Aorta (tissue), 5 donors: ENCODE data around the gene TPD52L1. TPM values are rescaled to one million over a fixed set of nuclear protein-coding genes. Genes with fewer than 3 reads are reported as not detected.
"Not testable (repeated sequence)": the region's sequence is repeated elsewhere in the genome, so short reads cannot be mapped to it uniquely, and the experiment has no call there.

ENCODE experiments used
- ATAC-seq: fragments of 200-7000 bp; cut with Tn5 transposase; one replicate; pipeline ENCODE4 v1.9.1; 2022; ENCODE audit warnings: moderate library complexity; ENCODE audit not compliant: low FRiP score
- DNase-seq, 2 donors: peaks; one replicate each; pipeline ENCODE4 v3.0.0-alpha.2; 2020
- H3K27ac ChIP-seq, 2 donors: one replicate each; pipeline ENCODE4 v1.5.1; 2013; ENCODE audit warnings: low read length in 2 of 2, mild to moderate bottlenecking in 2 of 2, moderate library complexity in 2 of 2, control low read depth in 1 of 2, inconsistent platforms in 1 of 2, low read depth in 1 of 2
- H3K27me3 ChIP-seq, 2 donors: one replicate each; pipeline ENCODE4 v1.6.1; 2013; ENCODE audit warnings: control low read depth in 1 of 2, low read length in 1 of 2, mild to moderate bottlenecking in 1 of 2, moderate library complexity in 1 of 2; ENCODE audit not compliant: insufficient read depth in 2 of 2, control insufficient read depth in 1 of 2
- H3K36me3 ChIP-seq, 2 donors: one replicate each; pipeline ENCODE4 v1.6.1; 2013; ENCODE audit warnings: control low read depth in 1 of 2, low read length in 1 of 2, mild to moderate bottlenecking in 1 of 2; ENCODE audit not compliant: insufficient read depth in 2 of 2, control insufficient read depth in 1 of 2
- H3K4me1 ChIP-seq, 2 donors: one replicate each; pipeline ENCODE4 v1.6.1; 2013; ENCODE audit warnings: low read length in 2 of 2, control low read depth in 1 of 2, mild to moderate bottlenecking in 1 of 2, moderate library complexity in 1 of 2; ENCODE audit not compliant: insufficient read depth in 2 of 2, control insufficient read depth in 1 of 2
- H3K4me3 ChIP-seq, 2 donors: one replicate each; pipeline ENCODE4 v1.5.1; 2013; ENCODE audit warnings: low read length in 2 of 2, control low read depth in 1 of 2, mild to moderate bottlenecking in 1 of 2
- H3K9me3 ChIP-seq: one replicate; pipeline ENCODE4 v1.6.1; 2013; ENCODE audit warnings: mild to moderate bottlenecking, low read length; ENCODE audit not compliant: control insufficient read depth
- WGBS, 2 donors: extraction: QIAGEN DNeasy Blood & Tissue Kit; methylation state at CpG; one replicate each; pipeline ENCODE4 v1.1.7; 2013; 5-methylcytosine and 5-hydroxymethylcytosine counted together
- intact Hi-C, 2 donors: fragments of 100-400 bp; cut with DNase I; formaldehyde crosslinking; loops; one replicate each; pipeline versions ENCODE4 v1.14.2 to v1.15.0; 2022
- polyA plus RNA-seq, 2 donors: library from polyadenylated mRNA; stranded (reverse); fragments of 200-250 nt; gene quantifications; one replicate each; pipeline ENCODE4 v1.2.3, GENCODE V29; 2013
- total RNA-seq, 2 donors: library from RNA; stranded (reverse); fragmentation: NEBNext Ultra II Directional; extraction: Animal tissue kit (Norgen Biotek cat#: 25700); gene quantifications; one replicate each; pipeline ENCODE4 v1.2.1, GENCODE V29; 2021
- donor health status: healthy with polysubstance abuse.
- donor health status: Bipolar disorder and iron deficiency.
- donor health status: DM: no; HTN: no; CAD: no.
- donor health status: DM: no; HTN: no; CAD: no.
- donor health status: DM: yes; HTN: yes; CAD: no.

TPD52L1 gene
- total and polyA plus RNA-seq, 4 donors, result 25.5 to 78.0 (median 46.5) TPM

DNA sequence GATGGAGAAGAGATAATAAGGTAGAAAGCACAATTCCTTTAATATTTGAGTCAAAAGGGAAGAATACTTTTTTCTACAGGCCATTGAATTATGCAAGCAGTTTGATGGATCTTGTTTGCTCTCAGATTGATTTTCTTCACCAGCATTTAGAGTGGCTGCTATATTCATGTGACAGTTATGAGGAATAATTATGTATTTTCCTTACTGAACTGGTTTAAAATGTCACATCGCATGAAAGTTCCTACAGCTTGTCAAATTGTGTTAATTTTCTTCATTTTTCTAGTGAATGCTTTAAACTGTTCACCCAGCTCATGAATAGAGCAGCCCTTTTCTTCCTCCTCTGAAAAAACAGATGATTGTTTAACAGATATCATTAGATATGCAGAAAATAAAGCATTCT lies 37.4 kb upstream of the TPD52L1 start:
- WGBS, 2 donors, result 59 to 71% methylated on average over 1 of the region's 1 CpG
- no peaks in the 10 kb centered on the region for H3K4me1 ChIP-seq
- no peaks in the 10 kb centered on the region for H3K27me3 ChIP-seq
- H3K36me3 ChIP-seq, result no peaks in the 10 kb centered on the region
- intact Hi-C loops, result no loop called here
- H3K4me3 ChIP-seq, result no peak overlapping the region
- ATAC-seq (no peak), DNase-seq (no peak)
- H3K27ac ChIP-seq, result no peak overlapping the region
- H3K9me3 ChIP-seq, result no peaks in the 10 kb centered on the region

DNA sequence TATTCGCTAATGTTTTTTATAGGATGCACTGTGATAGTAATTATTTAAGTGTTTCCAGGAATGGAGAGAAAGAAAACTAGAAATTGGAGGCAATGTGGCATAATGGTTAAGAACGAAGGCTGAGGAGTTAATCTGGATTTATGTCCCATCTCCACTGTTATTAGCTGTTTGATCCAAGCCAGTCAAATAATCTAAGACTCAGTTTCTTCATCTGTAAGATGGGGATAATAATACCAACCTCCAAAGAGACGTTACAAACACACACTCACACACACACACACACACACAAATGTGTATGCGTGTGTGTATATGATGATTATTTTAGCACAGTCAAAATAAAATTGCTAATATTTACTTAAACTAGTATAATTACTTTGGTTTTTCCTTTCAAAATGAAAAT lies 36.9 kb upstream of the TPD52L1 start:
- no peaks in the 10 kb centered on the region for H3K9me3 ChIP-seq
- no peaks in the 10 kb centered on the region for H3K27me3 ChIP-seq
- H3K4me1 ChIP-seq, result no peaks in the 10 kb centered on the region
- WGBS, 2 donors, result 96 to 97% methylated on average over 4 of the region's 4 CpGs
- H3K27ac ChIP-seq, result no peak overlapping the region
- H3K36me3 ChIP-seq, result no peaks in the 10 kb centered on the region
- no peak for DNase-seq
- no peak overlapping the region for H3K4me3 ChIP-seq
- no peak for ATAC-seq
- intact Hi-C loops, result no loop called here

DNA sequence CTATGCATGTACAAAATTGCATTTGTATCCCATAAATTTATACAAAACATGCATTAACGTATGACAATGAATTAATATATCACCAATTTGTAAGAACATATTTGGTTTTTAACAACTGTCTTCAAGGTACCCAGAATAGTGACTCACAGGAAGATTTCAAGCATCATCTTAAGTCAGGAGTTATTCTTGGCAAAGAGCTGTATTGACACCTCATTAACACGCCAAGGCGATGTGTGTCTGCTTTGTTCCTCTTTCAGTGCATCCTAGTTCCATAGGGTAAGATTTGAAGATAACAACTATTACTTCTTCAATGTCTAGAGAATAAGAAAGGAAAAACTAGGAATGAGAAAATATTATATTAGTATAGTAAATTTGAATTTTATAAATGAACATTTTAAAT lies 35.8 kb upstream of the TPD52L1 start:
- intact Hi-C loops, result no loop called here
- Histone ChIP-seq H3K36me3 (no peaks in the 10 kb centered on the region), H3K27me3 (no peaks in the 10 kb centered on the region), H3K27ac (no peak overlapping the region), H3K4me1 (no peaks in the 10 kb centered on the region), H3K4me3 (no peak overlapping the region), H3K9me3 (no peaks in the 10 kb centered on the region)
- DNase-seq (no peak), ATAC-seq (no peak)
- 91 to 96% methylated on average over 3 of the region's 3 CpGs for WGBS, 2 donors

DNA sequence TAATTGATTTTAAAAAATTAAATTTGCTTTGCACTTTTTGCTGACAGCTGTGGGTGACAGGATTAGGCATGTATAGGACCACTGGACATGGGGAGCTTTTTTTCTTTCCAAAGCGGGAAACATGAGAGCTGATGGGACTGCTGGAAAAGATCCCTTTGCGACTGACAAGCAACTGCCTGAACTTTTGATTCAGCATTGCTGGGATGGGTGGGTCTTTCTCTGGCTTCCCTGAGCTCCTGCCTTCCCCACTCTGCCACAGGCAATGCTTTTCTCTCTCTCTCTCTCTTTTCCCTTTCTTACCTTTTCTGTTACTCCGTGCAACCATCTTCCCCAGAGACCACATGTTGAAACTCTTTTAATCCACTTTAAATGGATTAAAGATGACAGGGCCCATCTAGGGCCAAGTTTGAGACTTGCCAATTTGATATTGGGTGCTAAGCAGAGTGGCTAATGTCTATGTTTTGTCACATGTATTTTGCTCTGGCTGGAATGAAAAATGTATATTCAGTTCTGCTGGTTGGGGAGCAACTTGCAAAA lies 33.5 kb upstream of the TPD52L1 start:
- H3K36me3 ChIP-seq, result no peaks in the 10 kb centered on the region
- 73 to 80% methylated on average over 3 of the region's 3 CpGs for WGBS, 2 donors
- no peak overlapping the region for H3K27ac ChIP-seq
- no peaks in the 10 kb centered on the region for H3K27me3 ChIP-seq
- intact Hi-C loops, result no loop called here
- ATAC-seq (no peak), DNase-seq (no peak)
- no peaks in the 10 kb centered on the region for H3K4me1 ChIP-seq
- no peak overlapping the region for H3K4me3 ChIP-seq
- H3K9me3 ChIP-seq, result no peaks in the 10 kb centered on the region

DNA sequence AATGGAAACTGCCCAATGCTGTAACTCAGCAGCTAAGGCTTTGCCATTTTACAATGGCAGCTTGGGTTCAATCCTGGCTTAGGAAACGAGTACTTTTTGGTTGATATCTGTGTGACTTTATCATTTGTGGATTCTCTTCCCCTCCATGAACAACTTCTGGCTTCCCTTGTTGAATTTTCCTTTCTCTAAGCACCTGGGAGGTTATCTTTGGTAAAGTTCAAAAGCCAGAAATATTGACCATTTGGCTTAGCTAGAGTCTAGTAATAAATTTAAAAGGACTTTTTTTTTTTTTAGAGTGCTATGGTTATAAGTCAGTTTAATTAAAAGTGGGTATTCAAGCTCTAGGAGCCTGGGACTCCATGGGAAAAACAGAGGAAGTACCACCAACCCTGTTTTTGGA lies 31.7 kb upstream of the TPD52L1 start:
- DNase-seq (no peak), ATAC-seq (no peak)
- H3K36me3 ChIP-seq, result no peaks in the 10 kb centered on the region
- no peak overlapping the region for H3K27ac ChIP-seq
- intact Hi-C loops, result no loop called here
- no peaks in the 10 kb centered on the region for H3K4me1 ChIP-seq
- no peaks in the 10 kb centered on the region for H3K9me3 ChIP-seq
- 93 to 96% methylated on average over 1 of the region's 1 CpG for WGBS, 2 donors
- no peak overlapping the region for H3K4me3 ChIP-seq
- no peaks in the 10 kb centered on the region for H3K27me3 ChIP-seq

DNA sequence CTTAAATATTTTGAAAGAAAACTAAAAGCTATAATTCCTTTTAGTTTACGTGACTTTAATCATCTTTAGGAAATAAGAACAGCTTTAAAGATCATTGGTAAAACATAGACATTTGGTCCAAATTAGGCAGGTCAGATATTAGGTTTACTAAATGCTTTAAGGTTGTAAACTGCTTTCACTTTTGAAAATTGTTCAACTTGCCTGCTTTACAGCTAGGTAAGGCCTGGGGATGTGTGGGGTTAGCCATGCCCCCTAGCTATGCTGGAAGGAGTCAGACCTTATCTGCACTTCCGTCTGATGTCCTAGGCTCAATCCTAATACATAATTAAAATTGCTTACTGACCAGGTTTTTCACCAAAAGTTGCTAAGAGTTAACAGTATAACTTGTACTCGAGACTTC lies 30.5 kb upstream of the TPD52L1 start:
- no peak overlapping the region for H3K4me3 ChIP-seq
- no peaks in the 10 kb centered on the region for H3K9me3 ChIP-seq
- no peak for DNase-seq
- H3K36me3 ChIP-seq, result no peaks in the 10 kb centered on the region
- no peaks in the 10 kb centered on the region for H3K27me3 ChIP-seq
- 53% methylated on average over 3 of the region's 3 CpGs for WGBS, 2 donors
- H3K27ac ChIP-seq, result no peak overlapping the region
- intact Hi-C loops, result no loop called here
- no peaks in the 10 kb centered on the region for H3K4me1 ChIP-seq
- no peak for ATAC-seq

DNA sequence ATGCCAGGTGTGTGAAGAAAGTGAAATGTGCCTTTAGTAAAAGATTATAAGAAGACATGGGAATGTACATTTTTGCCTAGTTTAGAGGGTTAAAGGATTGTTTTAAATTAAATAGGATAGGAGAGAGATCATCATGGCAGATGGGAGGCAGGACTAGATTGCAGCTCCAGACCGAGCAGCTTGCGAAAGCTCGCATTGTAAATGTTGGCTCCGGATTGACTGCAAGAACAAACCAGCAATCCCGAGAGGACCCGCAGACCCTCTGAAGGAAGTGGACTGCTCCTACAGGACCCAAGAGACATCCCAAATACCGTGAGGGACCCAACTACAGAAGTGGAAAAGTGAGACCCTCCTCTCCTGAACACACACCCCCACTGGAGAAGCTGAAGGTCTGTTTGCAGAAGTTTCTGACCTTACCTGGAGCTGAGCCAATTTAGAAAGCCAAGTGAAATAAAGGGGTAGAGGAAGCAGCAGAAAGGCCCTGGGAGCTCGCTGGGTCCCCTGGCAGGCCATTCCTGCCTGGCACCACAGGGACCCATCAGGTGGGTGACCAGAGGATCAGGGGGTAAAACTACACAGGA lies 30.0 kb upstream of the TPD52L1 start:
- Histone ChIP-seq H3K27ac (no peak overlapping the region), H3K4me1 (no peaks in the 10 kb centered on the region), H3K4me3 (no peak overlapping the region), H3K9me3 (no peaks in the 10 kb centered on the region), H3K27me3 (no peaks in the 10 kb centered on the region), H3K36me3 (no peaks in the 10 kb centered on the region)
- intact Hi-C loops, result no loop called here
- 8 to 15% methylated on average over 8 of the region's 8 CpGs for WGBS, 2 donors
- DNase-seq, result no peak
- ATAC-seq, result no peak

DNA sequence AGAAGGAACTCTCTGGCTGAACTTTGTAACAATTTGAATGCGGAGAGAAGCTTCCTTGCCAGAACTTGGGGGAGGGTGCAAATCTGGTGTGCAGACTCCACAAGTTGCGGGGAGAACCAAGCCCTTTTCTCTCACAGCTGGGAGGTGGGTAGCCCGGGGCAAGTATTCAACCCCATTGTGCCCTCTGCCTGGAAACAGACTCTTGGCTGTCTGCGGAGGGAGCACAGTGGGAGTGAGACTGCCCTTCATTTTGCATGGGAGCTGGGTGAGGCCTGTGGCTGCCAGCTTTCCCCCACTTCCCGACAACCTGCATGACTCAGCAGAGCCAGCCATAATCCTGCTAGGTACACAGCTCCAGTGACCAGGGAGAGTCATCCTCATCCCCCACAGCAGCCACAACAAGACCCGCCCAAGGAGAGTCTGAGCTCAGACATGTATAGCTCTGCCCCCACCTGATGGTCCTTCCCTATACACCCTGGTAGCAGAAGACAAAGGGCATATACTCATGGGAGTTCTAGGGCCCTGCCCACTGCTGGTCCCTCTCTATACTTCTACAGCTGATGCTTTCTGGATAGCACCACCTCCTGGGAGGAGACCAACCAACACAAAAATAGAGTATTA lies 29.4 kb upstream of the TPD52L1 start:
- H3K4me1 ChIP-seq, result no peaks in the 10 kb centered on the region
- DNase-seq (no peak), ATAC-seq (no peak)
- H3K9me3 ChIP-seq, result no peaks in the 10 kb centered on the region
- no peaks in the 10 kb centered on the region for H3K27me3 ChIP-seq
- 63 to 64% methylated on average over 6 of the region's 6 CpGs for WGBS, 2 donors
- H3K36me3 ChIP-seq, result no peaks in the 10 kb centered on the region
- H3K27ac ChIP-seq, result no peak overlapping the region
- H3K4me3 ChIP-seq, result no peak overlapping the region
- intact Hi-C loops, result no loop called here

DNA sequence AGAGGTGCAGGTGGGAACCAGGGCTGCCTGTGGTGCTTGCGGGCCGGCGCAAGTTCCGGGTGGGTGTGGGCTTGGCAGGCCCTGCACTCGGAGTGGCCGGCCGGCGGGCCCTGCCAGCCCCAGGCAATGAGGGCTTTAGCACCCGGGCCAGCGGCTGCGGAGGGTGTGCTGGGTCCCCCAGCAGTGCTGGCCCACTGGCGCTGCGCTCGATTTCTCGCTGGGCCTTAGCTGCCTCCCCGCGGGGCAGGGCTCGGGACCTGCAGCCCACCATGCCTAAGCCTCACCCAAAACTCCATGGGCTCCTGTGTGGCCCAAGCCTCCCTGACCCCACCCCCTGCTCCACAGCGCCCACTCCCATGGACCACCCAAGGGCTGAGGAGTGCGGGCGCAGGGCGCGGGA lies 27.7 kb upstream of the TPD52L1 start:
- WGBS, 2 donors, result 97 to 98% methylated on average over 17 to 23 of the region's 23 CpGs
- intact Hi-C loops, H3K27ac ChIP-seq, DNase-seq, H3K4me1 ChIP-seq, H3K27me3 ChIP-seq, H3K4me3 ChIP-seq, H3K9me3 ChIP-seq, ATAC-seq, H3K36me3 ChIP-seq: not testable (repeated sequence)
